Neural progenitor cell (in vitro differentiated cells): ENCODE results near the gene NHSL1.

ENCODE experiments used
- EZH2 ChIP-seq: fragments of 200-600 bp; sonication (generic); IDR thresholded peaks from 2 replicates; pipeline ENCODE4 v1.6.1; 2017; ENCODE audit warnings: antibody characterized with exemption, mild to moderate bottlenecking, moderate library complexity
- EZH2phosphoT487 ChIP-seq: fragments of 200-600 bp; sonication (generic); IDR thresholded peaks from 2 replicates; pipeline ENCODE4 v1.6.1; 2017; ENCODE audit warnings: antibody characterized with exemption
- TF ChIP-seq, protein P1 (sequence below): fragments of 200-600 bp; sonication (generic); IDR thresholded peaks from 2 replicates; pipeline ENCODE4 v1.5.1; 2017; ENCODE audit warnings: antibody characterized with exemption, mild to moderate bottlenecking

- TF ChIP-seq, protein P1, sequence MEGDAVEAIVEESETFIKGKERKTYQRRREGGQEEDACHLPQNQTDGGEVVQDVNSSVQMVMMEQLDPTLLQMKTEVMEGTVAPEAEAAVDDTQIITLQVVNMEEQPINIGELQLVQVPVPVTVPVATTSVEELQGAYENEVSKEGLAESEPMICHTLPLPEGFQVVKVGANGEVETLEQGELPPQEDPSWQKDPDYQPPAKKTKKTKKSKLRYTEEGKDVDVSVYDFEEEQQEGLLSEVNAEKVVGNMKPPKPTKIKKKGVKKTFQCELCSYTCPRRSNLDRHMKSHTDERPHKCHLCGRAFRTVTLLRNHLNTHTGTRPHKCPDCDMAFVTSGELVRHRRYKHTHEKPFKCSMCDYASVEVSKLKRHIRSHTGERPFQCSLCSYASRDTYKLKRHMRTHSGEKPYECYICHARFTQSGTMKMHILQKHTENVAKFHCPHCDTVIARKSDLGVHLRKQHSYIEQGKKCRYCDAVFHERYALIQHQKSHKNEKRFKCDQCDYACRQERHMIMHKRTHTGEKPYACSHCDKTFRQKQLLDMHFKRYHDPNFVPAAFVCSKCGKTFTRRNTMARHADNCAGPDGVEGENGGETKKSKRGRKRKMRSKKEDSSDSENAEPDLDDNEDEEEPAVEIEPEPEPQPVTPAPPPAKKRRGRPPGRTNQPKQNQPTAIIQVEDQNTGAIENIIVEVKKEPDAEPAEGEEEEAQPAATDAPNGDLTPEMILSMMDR, result no peak
- no peak for TF ChIP-seq EZH2
- TF ChIP-seq EZH2phosphoT487, result no peak
Observed at GRCh38 chr6:138418118-138418742, 81.1 kb downstream of the NHSL1 start.
